A673 (cell line): ENCODE measurements around the gene ZNF385C. TPM values are rescaled to one million over a fixed set of nuclear protein-coding genes. Genes with fewer than 3 reads are reported as not detected.
A peak's percentile ranks its signal among the peaks of the same experiment; 100 is the strongest.
"Not testable (repeated sequence)": the region's sequence is repeated elsewhere in the genome, so short reads cannot be mapped to it uniquely, and the experiment has no call there.

Experiments used
- BruUV-seq: library from RNA; stranded (reverse); fragments of 400-500 nt; replicated peaks from 2 replicates; lab custom pipeline; 2021; lab: Mats Ljungman, UMichigan
- CTCF ChIA-PET: fragments of 300-600 bp; sonication (Branson Sonifier 250); formaldehyde crosslinking; loops from one replicate; lab custom pipeline; 2022; ENCODE audit warnings: antibody characterized with exemption; lab: Charles Lee
- POLR2A ChIA-PET: fragments of 300-600 bp; sonication (Branson Sonifier 250); formaldehyde crosslinking; loops from one replicate; lab custom pipeline; 2022; ENCODE audit warnings: antibody characterized with exemption; ENCODE audit not compliant: low non-redundant PET; lab: Charles Lee
- DNase-seq: peaks from one replicate; pipeline ENCODE4 v3.0.0-alpha.2; 2015; ENCODE audit warnings: low spot score
- H3K27ac ChIP-seq: fragments of 200-600 bp; sonication (generic); 2 replicates; pipeline ENCODE4 v1.5.1; 2016; ENCODE audit warnings: mixed run types, low read depth, mild to moderate bottlenecking, mixed read lengths, antibody characterized with exemption, low read length; ENCODE audit not compliant: poor library complexity, severe bottlenecking
- H3K27me3 ChIP-seq: fragments of 200-600 bp; sonication (generic); replicated peaks from 2 replicates; pipeline ENCODE4 v1.6.1; 2017; ENCODE audit warnings: mixed run types, low read depth, mild to moderate bottlenecking, mixed read lengths, antibody characterized with exemption, low read length; ENCODE audit not compliant: insufficient read depth, poor library complexity
- H3K36me3 ChIP-seq: fragments of 200-600 bp; sonication (generic); 2 replicates; pipeline ENCODE4 v1.6.1; 2016; ENCODE audit warnings: mixed run types, mild to moderate bottlenecking, mixed read lengths, antibody characterized with exemption, low read length; ENCODE audit not compliant: insufficient read depth, poor library complexity, severe bottlenecking
- H3K4me1 ChIP-seq: fragments of 200-600 bp; sonication (generic); 2 replicates; pipeline ENCODE4 v1.6.1; 2017; ENCODE audit warnings: mixed run types, mild to moderate bottlenecking, mixed read lengths, antibody characterized with exemption, low read length; ENCODE audit not compliant: insufficient read depth, poor library complexity, severe bottlenecking
- H3K4me3 ChIP-seq: fragments of 200-600 bp; sonication (generic); 2 replicates; pipeline ENCODE4 v1.5.1; 2016; ENCODE audit warnings: low read depth, mixed run types, mild to moderate bottlenecking, mixed read lengths, low read length; ENCODE audit not compliant: poor library complexity, severe bottlenecking
- H3K9me3 ChIP-seq: fragments of 200-600 bp; sonication (generic); 2 replicates; pipeline ENCODE4 v1.6.1; 2016; ENCODE audit warnings: mixed run types, low read depth, mild to moderate bottlenecking, mixed read lengths, antibody characterized with exemption, low read length; ENCODE audit not compliant: poor library complexity, severe bottlenecking
- EZH2 ChIP-seq: fragments of 200-600 bp; sonication (generic); IDR thresholded peaks from 2 replicates; pipeline ENCODE4 v1.6.1; 2017; ENCODE audit warnings: borderline replicate concordance, low read depth, mild to moderate bottlenecking, mixed read lengths, antibody characterized with exemption, low read length; ENCODE audit not compliant: poor library complexity, severe bottlenecking
- intact Hi-C: fragments of 100-400 bp; cut with micrococcal nuclease; formaldehyde crosslinking; loops from one replicate; pipeline ENCODE4 v1.10.0; 2022; ENCODE audit not compliant: unreplicated experiment
- total RNA-seq: library from RNA; stranded (reverse); gene quantifications from 2 replicates; pipeline ENCODE4 v1.2.3, GENCODE V29; 2021
- TF ChIP-seq, protein P1 (sequence below): fragments of 300-800, 200-600 bp; sonication (generic); conservative IDR thresholded peaks from 2 replicates; pipeline ENCODE4 v1.5.1; 2017; ENCODE audit warnings: low read depth, mild to moderate bottlenecking, antibody characterized with exemption, low read length, moderate library complexity, mixed read lengths

ZNF385C gene
- total RNA-seq, 1 experiment from 2014 or later, result 0.17 TPM

DNA sequence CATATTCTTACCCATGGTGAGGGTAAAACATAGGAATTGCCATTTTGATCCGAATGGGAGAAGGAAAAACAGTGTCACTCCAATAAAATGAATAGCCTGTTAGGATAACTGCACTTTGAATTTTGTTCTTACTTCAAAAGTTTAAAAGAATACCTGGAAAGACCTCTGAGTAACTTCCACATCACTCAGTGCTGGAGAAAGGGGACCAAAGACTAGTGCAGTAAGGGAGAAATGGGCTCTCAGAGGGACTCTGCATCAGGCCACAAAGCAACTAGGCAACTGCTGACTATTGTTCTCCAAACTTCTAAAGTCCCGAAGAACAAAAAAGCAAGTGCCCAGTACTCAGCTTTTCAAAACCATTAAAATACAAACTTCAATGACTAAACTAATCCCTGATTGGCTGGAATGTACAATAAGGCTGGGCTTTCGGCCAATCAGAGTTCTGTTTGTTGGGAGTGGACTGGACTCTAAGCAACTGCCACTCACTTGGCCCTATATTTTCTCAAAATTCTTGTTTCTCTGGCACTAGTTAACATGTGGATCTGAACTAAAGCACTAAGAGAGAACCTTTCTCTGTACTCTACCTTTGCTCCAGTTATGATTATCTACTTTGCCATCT, 87.3 kb downstream of the ZNF385C start:
- Histone ChIP-seq H3K27me3 (no peaks in the 10 kb centered on the region), H3K9me3 (no peaks in the 10 kb centered on the region), H3K27ac (no peak overlapping the region), H3K36me3 (no peaks in the 10 kb centered on the region), H3K4me1 (no peaks in the 10 kb centered on the region), H3K4me3 (no peak overlapping the region)
- ChIA-PET CTCF (no interaction called here), POLR2A (no interaction called here)
- TF ChIP-seq, protein P1, sequence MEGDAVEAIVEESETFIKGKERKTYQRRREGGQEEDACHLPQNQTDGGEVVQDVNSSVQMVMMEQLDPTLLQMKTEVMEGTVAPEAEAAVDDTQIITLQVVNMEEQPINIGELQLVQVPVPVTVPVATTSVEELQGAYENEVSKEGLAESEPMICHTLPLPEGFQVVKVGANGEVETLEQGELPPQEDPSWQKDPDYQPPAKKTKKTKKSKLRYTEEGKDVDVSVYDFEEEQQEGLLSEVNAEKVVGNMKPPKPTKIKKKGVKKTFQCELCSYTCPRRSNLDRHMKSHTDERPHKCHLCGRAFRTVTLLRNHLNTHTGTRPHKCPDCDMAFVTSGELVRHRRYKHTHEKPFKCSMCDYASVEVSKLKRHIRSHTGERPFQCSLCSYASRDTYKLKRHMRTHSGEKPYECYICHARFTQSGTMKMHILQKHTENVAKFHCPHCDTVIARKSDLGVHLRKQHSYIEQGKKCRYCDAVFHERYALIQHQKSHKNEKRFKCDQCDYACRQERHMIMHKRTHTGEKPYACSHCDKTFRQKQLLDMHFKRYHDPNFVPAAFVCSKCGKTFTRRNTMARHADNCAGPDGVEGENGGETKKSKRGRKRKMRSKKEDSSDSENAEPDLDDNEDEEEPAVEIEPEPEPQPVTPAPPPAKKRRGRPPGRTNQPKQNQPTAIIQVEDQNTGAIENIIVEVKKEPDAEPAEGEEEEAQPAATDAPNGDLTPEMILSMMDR, result no peak
- TF ChIP-seq EZH2, result no peak
- intact Hi-C loops, result no loop called here
- BruUV-seq, result no TSS peak
- DNase-seq, result peak; percentile 10

DNA sequence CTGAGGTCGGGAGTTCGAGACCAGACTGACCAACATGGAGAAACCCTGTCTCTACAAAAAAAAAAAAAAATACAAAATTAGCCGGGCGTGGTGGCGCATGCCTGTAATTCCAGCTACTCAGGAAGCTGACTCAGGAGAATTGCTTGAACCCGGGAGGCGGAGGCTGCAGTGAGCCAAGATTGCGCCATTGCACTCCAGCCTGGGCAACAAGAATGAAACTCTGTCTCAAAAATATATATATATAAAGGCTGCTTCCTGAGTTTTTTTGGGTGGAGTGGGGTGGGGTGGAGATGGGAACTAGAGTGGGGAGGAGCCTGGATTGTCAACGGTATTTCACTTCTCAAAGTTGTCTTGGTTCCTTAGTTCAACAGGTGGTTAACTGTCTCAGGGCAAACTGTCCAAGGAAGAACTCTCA, 88.0 kb downstream of the ZNF385C start:
- POLR2A ChIA-PET, H3K36me3 ChIP-seq, BruUV-seq, intact Hi-C loops, H3K4me1 ChIP-seq, CTCF ChIA-PET, H3K27me3 ChIP-seq, DNase-seq, H3K9me3 ChIP-seq, H3K4me3 ChIP-seq, H3K27ac ChIP-seq: not testable (repeated sequence)

DNA sequence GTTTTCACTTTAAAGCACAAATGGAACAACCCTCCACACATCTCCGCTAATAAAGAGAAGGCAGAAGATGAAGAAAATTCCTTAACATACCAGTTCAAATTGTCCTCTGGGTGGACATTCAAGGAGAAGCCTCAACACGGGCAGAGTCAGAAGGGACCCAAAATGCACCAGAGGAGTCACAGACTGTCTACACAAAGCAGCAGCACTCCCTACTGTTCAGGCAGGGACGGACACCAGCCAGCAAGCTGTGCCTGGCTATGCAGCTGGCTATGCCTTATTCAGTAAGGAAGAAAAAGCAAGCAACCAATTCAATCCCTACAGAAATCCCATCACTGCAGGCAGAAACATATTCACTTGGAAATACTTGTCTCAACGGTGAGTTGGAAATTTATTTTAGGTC, 89.1 kb downstream of the ZNF385C start:
- H3K36me3 ChIP-seq, result no peaks in the 10 kb centered on the region
- TF ChIP-seq, protein P1, result no peak
- TF ChIP-seq EZH2, result no peak
- BruUV-seq, result no TSS peak
- no peaks in the 10 kb centered on the region for H3K4me1 ChIP-seq
- intact Hi-C loops, result no loop called here
- POLR2A ChIA-PET, result no interaction called here
- H3K27ac ChIP-seq, result no peak overlapping the region
- CTCF ChIA-PET, result no interaction called here
- no peak for DNase-seq
- H3K27me3 ChIP-seq, result no peaks in the 10 kb centered on the region
- H3K9me3 ChIP-seq, result no peaks in the 10 kb centered on the region
- no peak overlapping the region for H3K4me3 ChIP-seq

DNA sequence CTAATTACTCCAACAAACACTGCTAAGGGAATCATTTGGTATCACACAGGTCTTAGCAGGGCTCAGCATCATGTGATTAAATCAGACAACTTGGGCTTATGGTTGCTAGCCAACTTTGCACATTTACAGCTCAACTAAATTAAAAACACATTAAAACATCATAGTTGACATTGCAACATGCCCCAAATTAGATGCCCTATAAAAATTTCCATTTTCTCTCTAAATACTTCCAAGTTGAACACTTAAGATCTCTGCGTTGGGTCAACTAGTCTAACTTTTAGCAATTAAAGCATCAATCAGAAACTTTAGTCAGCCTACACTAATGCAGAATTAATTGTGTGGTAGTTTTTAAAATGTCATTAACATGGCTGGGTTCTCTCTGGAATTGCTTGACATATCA, 93.1 kb downstream of the ZNF385C start:
- POLR2A ChIA-PET, result interaction anchor here (0.6 kb wide), 1 partner anchor 12 kb away, joined by 3 read pairs; the partner anchor contains the start of gene DNAJC7
- H3K27me3 ChIP-seq, result no peaks in the 10 kb centered on the region
- CTCF ChIA-PET, result no interaction called here

More for the DNA sequence above, 93.1 kb downstream of the ZNF385C start:
- BruUV-seq, result no TSS peak
- Histone ChIP-seq H3K36me3 (no peaks in the 10 kb centered on the region), H3K27ac (no peak overlapping the region), H3K4me1 (no peaks in the 10 kb centered on the region), H3K9me3 (no peaks in the 10 kb centered on the region), H3K4me3 (no peak overlapping the region)
- no peak for DNase-seq
- TF ChIP-seq, protein P1, result no peak
- TF ChIP-seq EZH2, result no peak
- intact Hi-C loops, result no loop called here
